GM23338 (cell line): ENCODE results near the gene FAM200C. TPM values are rescaled to one million over a fixed set of nuclear protein-coding genes. Genes with fewer than 3 reads are reported as not detected.

Source experiments
- ATAC-seq: fragments of 200-7000 bp; cut with Tn5 transposase; 3 replicates; pipeline ENCODE4 v1.9.1; 2020
- DNase-seq: peaks from one replicate; pipeline ENCODE4 v3.0.0-alpha.2; 2015; ENCODE audit warnings: low spot score
- H2AFZ ChIP-seq: fragments of 200-600 bp; sonication (generic); 2 replicates; pipeline ENCODE4 v1.8.0; 2016; ENCODE audit warnings: antibody characterized with exemption, mild to moderate bottlenecking, moderate library complexity
- H3F3A ChIP-seq: fragments of 200-600 bp; sonication (generic); replicated peaks from 2 replicates; pipeline ENCODE4 v1.8.0; 2017; ENCODE audit warnings: antibody characterized with exemption, mixed run types, low read depth
- H3K27ac ChIP-seq: fragments of 200-600 bp; sonication (generic); 2 replicates; pipeline ENCODE4 v1.6.1; 2016; ENCODE audit warnings: low read depth
- H3K27me3 ChIP-seq: fragments of 200-600 bp; sonication (generic); 2 replicates; pipeline ENCODE4 v1.8.0; 2016; ENCODE audit warnings: mild to moderate bottlenecking, mixed run types, moderate library complexity; ENCODE audit not compliant: insufficient read depth
- H3K36me3 ChIP-seq: fragments of 200-600 bp; sonication (generic); 2 replicates; pipeline ENCODE4 v1.8.0; 2016; ENCODE audit warnings: mild to moderate bottlenecking; ENCODE audit not compliant: insufficient read depth
- H3K4me1 ChIP-seq: fragments of 200-600 bp; sonication (generic); 2 replicates; pipeline ENCODE4 v1.8.0; 2016; ENCODE audit warnings: mild to moderate bottlenecking, moderate library complexity; ENCODE audit not compliant: insufficient read depth
- H3K4me2 ChIP-seq: fragments of 200-600 bp; sonication (generic); 2 replicates; pipeline ENCODE4 v1.7.1; 2017; ENCODE audit warnings: mixed run types
- H3K4me3 ChIP-seq: fragments of 200-600 bp; sonication (generic); 2 replicates; pipeline ENCODE4 v1.6.1; 2016; ENCODE audit warnings: mixed run types
- H3K79me2 ChIP-seq: fragments of 200-600 bp; sonication (generic); replicated peaks from 2 replicates; pipeline ENCODE4 v1.8.0; 2017; ENCODE audit warnings: mild to moderate bottlenecking; ENCODE audit not compliant: insufficient read depth
- H3K9me2 ChIP-seq: fragments of 200-600 bp; sonication (generic); 2 replicates; pipeline ENCODE4 v1.8.0; 2017; ENCODE audit not compliant: insufficient read depth
- H4K20me1 ChIP-seq: fragments of 200-600 bp; sonication (generic); replicated peaks from 2 replicates; pipeline ENCODE4 v1.8.0; 2017; ENCODE audit warnings: mild to moderate bottlenecking; ENCODE audit not compliant: insufficient read depth
- H3K27ac Mint-ChIP-seq: 2 replicates; pipeline ENCODE4 v1.8.0; 2020; ENCODE audit warnings: inconsistent platforms, mild to moderate bottlenecking, moderate library complexity, mixed read lengths
- H3K27me3 Mint-ChIP-seq: 3 replicates; pipeline ENCODE4 v1.8.0; 2022; ENCODE audit warnings: low read depth, mild to moderate bottlenecking, moderate library complexity, mixed read lengths, inconsistent platforms; ENCODE audit not compliant: insufficient read depth, poor library complexity
- H3K36me3 Mint-ChIP-seq: 3 replicates; pipeline ENCODE4 v1.8.0; 2021; ENCODE audit warnings: low read depth, mild to moderate bottlenecking, inconsistent platforms, moderate library complexity, mixed read lengths
- H3K4me1 Mint-ChIP-seq: 3 replicates; pipeline ENCODE4 v1.8.0; 2020; ENCODE audit warnings: mild to moderate bottlenecking, inconsistent platforms, mixed read lengths
- H3K4me3 Mint-ChIP-seq: 3 replicates; pipeline ENCODE4 v1.8.0; 2021; ENCODE audit warnings: moderate library complexity, mild to moderate bottlenecking, inconsistent platforms, mixed read lengths
- H3K9me3 Mint-ChIP-seq: 3 replicates; pipeline ENCODE4 v1.8.0; 2020; ENCODE audit warnings: moderate library complexity, mild to moderate bottlenecking, inconsistent platforms, mixed read lengths
- CREB1 ChIP-seq: fragments of 250-450 bp; sonication (Bioruptor Pico); IDR thresholded peaks from 2 replicates; pipeline ENCODE4 v1.5.0; 2020; ENCODE audit warnings: low read depth, mild to moderate bottlenecking, moderate library complexity
- CTCF ChIP-seq, 2 experiments: fragments of 200-600 bp in 1 of 2; sonication (generic) in 1 of 2; conservative IDR thresholded peaks; 2 replicates each; pipeline versions ENCODE4 v1.5.1 to v1.6.1; 2016 to 2017; ENCODE audit warnings: antibody characterized with exemption in 2 of 2, low read depth in 2 of 2, mild to moderate bottlenecking in 2 of 2, moderate library complexity in 1 of 2
- ETS1 ChIP-seq: IDR thresholded peaks from 2 replicates; pipeline ENCODE4 v1.6.1; 2016; ENCODE audit warnings: antibody characterized with exemption
- EZH2 ChIP-seq: fragments of 200-600 bp; sonication (generic); IDR thresholded peaks from one replicate; pipeline ENCODE4 v1.8.0; 2017; ENCODE audit warnings: antibody characterized with exemption, mild to moderate bottlenecking, low read depth; ENCODE audit not compliant: unreplicated experiment
- EZH2phosphoT487 ChIP-seq: fragments of 200-600 bp; sonication (generic); IDR thresholded peaks from one replicate; pipeline ENCODE4 v1.8.1; 2018; ENCODE audit warnings: antibody characterized with exemption; ENCODE audit not compliant: unreplicated experiment
- JUNB ChIP-seq: IDR thresholded peaks from one replicate; pipeline ENCODE4 v1.6.1; 2016; ENCODE audit warnings: antibody characterized with exemption; ENCODE audit not compliant: unreplicated experiment
- NANOG ChIP-seq: IDR thresholded peaks from 2 replicates; pipeline ENCODE4 v1.6.1; 2016; ENCODE audit warnings: antibody characterized with exemption, borderline replicate concordance
- POLR2AphosphoS5 ChIP-seq: IDR thresholded peaks from 2 replicates; pipeline ENCODE4 v1.6.1; 2016; ENCODE audit warnings: antibody characterized with exemption, low read depth
- REST ChIP-seq: IDR thresholded peaks from one replicate; pipeline ENCODE4 v1.6.1; 2018; ENCODE audit warnings: antibody characterized with exemption; ENCODE audit not compliant: unreplicated experiment
- STAT1 ChIP-seq: IDR thresholded peaks from one replicate; pipeline ENCODE4 v1.6.1; 2016; ENCODE audit warnings: antibody characterized with exemption; ENCODE audit not compliant: unreplicated experiment
- ZNF114 ChIP-seq: fragments of 250-450 bp; sonication (Bioruptor Pico); IDR thresholded peaks from 2 replicates; pipeline ENCODE4 v1.5.0; 2020; ENCODE audit warnings: mild to moderate bottlenecking, moderate library complexity
- ZNF331 ChIP-seq: fragments of 250-450 bp; sonication (Bioruptor Pico); IDR thresholded peaks from 2 replicates; pipeline ENCODE4 v1.5.0; 2020; ENCODE audit warnings: low read depth, mild to moderate bottlenecking, moderate library complexity
- polyA plus RNA-seq: library from polyadenylated mRNA; unstranded; fragments of >200 nt; fragmentation: Nextera tagmentation; extraction: Ambion mirVana; gene quantifications from 2 replicates; pipeline ENCODE4 v1.2.1, GENCODE V29; 2016
- total RNA-seq: library from RNA; depleted of rRNA; stranded (reverse); fragments of >200 nt; shearing (Covaris generic); gene quantifications from 2 replicates; pipeline ENCODE4 v1.2.3, GENCODE V29; 2014
- TF ChIP-seq, protein P1 (sequence below): fragments of 250-450 bp; sonication (Bioruptor Pico); IDR thresholded peaks from 2 replicates; pipeline ENCODE4 v1.5.0; 2020; ENCODE audit warnings: mild to moderate bottlenecking, moderate library complexity

FAM200C gene
- total and polyA plus RNA-seq, 2 experiments from 2014 or later, result 4.6 to 6.9 TPM

DNA sequence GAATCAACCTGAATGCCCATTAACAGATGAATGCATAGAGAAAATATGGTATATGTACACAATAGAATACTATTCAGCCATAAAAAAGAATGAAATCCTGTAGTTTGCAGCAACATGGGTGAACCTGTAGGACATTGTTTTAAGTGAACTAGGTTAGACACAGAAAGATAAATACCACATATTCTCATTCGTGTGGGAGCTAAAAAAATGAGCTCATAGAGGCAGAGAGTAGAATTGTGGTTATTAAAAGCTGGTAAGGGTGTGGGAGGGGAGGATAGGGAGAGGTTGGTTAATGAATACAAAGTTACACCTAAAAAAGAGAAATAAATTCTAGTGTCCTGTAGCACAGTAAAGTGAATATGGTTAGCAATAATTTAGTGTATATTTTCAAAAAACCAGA is 45.3 kb upstream of the FAM200C start:
- no peaks in the 10 kb centered on the region for H3K36me3 ChIP-seq
- no peak for ATAC-seq
- no peak overlapping the region for H3K4me3 Mint-ChIP-seq
- peaks cover 4% of the 10 kb centered on the region; the same call in 1 of the 2 replicates for H3K4me1 ChIP-seq
- H3K79me2 ChIP-seq, result no peaks in the 10 kb centered on the region
- no peak overlapping the region for H3K27ac Mint-ChIP-seq
- no peak overlapping the region for H3K27ac ChIP-seq
- H3F3A ChIP-seq, result no peaks in the 10 kb centered on the region
- H4K20me1 ChIP-seq, result no peaks in the 10 kb centered on the region
- TF ChIP-seq JUNB (no peak), REST (no peak), ZNF331 (no peak), ZNF114 (CRISPR knock-in tag) (no peak), EZH2 (no peak), ETS1 (no peak), CREB1 (no peak), STAT1 (no peak), NANOG (no peak), POLR2AphosphoS5 (no peak), EZH2phosphoT487 (no peak), CTCF (conservative IDR thresholded peaks at IDR 0.05; ENCODE audit: low read depth in 2 of 2) (no peak)
- TF ChIP-seq, protein P1, sequence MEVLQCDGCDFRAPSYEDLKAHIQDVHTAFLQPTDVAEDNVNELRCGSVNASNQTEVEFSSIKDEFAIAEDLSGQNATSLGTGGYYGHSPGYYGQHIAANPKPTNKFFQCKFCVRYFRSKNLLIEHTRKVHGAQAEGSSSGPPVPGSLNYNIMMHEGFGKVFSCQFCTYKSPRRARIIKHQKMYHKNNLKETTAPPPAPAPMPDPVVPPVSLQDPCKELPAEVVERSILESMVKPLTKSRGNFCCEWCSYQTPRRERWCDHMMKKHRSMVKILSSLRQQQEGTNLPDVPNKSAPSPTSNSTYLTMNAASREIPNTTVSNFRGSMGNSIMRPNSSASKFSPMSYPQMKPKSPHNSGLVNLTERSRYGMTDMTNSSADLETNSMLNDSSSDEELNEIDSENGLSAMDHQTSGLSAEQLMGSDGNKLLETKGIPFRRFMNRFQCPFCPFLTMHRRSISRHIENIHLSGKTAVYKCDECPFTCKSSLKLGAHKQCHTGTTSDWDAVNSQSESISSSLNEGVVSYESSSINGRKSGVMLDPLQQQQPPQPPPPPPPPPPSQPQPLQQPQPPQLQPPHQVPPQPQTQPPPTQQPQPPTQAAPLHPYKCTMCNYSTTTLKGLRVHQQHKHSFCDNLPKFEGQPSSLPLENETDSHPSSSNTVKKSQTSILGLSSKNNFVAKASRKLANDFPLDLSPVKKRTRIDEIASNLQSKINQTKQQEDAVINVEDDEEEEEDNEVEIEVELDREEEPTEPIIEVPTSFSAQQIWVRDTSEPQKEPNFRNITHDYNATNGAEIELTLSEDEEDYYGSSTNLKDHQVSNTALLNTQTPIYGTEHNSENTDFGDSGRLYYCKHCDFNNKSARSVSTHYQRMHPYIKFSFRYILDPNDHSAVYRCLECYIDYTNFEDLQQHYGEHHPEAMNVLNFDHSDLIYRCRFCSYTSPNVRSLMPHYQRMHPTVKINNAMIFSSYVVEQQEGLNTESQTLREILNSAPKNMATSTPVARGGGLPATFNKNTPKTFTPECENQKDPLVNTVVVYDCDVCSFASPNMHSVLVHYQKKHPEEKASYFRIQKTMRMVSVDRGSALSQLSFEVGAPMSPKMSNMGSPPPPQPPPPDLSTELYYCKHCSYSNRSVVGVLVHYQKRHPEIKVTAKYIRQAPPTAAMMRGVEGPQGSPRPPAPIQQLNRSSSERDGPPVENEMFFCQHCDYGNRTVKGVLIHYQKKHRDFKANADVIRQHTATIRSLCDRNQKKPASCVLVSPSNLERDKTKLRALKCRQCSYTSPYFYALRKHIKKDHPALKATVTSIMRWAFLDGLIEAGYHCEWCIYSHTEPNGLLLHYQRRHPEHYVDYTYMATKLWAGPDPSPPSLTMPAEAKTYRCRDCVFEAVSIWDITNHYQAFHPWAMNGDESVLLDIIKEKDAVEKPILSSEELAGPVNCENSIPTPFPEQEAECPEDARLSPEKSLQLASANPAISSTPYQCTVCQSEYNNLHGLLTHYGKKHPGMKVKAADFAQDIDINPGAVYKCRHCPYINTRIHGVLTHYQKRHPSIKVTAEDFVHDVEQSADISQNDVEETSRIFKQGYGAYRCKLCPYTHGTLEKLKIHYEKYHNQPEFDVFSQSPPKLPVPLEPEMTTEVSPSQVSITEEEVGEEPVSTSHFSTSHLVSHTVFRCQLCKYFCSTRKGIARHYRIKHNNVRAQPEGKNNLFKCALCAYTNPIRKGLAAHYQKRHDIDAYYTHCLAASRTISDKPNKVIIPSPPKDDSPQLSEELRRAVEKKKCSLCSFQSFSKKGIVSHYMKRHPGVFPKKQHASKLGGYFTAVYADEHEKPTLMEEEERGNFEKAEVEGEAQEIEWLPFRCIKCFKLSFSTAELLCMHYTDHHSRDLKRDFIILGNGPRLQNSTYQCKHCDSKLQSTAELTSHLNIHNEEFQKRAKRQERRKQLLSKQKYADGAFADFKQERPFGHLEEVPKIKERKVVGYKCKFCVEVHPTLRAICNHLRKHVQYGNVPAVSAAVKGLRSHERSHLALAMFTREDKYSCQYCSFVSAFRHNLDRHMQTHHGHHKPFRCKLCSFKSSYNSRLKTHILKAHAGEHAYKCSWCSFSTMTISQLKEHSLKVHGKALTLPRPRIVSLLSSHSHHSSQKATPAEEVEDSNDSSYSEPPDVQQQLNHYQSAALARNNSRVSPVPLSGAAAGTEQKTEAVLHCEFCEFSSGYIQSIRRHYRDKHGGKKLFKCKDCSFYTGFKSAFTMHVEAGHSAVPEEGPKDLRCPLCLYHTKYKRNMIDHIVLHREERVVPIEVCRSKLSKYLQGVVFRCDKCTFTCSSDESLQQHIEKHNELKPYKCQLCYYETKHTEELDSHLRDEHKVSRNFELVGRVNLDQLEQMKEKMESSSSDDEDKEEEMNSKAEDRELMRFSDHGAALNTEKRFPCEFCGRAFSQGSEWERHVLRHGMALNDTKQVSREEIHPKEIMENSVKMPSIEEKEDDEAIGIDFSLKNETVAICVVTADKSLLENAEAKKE (CRISPR knock-in tag), result no peak
- peaks cover 10% of the 10 kb centered on the region for H3K4me1 Mint-ChIP-seq
- no peaks in the 10 kb centered on the region for H3K27me3 ChIP-seq
- H3K9me3 Mint-ChIP-seq, result no peaks in the 10 kb centered on the region; the same call in 1 of the 3 replicates
- H3K36me3 Mint-ChIP-seq, result no peaks in the 10 kb centered on the region
- no peak overlapping the region for H3K4me2 ChIP-seq
- no peak overlapping the region for H3K4me3 ChIP-seq
- no peaks in the 10 kb centered on the region for H3K27me3 Mint-ChIP-seq
- no peak overlapping the region for H2AFZ ChIP-seq
- no peak for DNase-seq
- H3K9me2 ChIP-seq, result no peaks in the 10 kb centered on the region; the same call in none of the 2 replicates
